GM19467 (cell line): ENCODE measurements around the gene RD3L.
A peak's percentile ranks its signal among the peaks of the same experiment; 100 is the strongest.
"Not testable (repeated sequence)": the region's sequence is repeated elsewhere in the genome, so short reads cannot be mapped to it uniquely, and the experiment has no call there.

ENCODE experiments used
- ATAC-seq: cut with Tn5 transposase; IDR thresholded peaks from one replicate; pipeline ENCODE4 v1.9.1; 2021; ENCODE audit warnings: mild to moderate bottlenecking, moderate library complexity; ENCODE audit not compliant: unreplicated experiment

The RD3L gene

GRCh38 chr14:103928011-103928890 is 14.1 kb downstream of the RD3L start, which contains the start of gene TDRD9:
Gene TDRD9 (plus strand): TSS chr14:103928456. CDS start chr14:103928510, 54 bp downstream.
- ATAC-seq: no peak

GRCh38 chr14:103927566-103927965 is 14.8 kb downstream of the RD3L start:
- ATAC-seq: no peak

DNA sequence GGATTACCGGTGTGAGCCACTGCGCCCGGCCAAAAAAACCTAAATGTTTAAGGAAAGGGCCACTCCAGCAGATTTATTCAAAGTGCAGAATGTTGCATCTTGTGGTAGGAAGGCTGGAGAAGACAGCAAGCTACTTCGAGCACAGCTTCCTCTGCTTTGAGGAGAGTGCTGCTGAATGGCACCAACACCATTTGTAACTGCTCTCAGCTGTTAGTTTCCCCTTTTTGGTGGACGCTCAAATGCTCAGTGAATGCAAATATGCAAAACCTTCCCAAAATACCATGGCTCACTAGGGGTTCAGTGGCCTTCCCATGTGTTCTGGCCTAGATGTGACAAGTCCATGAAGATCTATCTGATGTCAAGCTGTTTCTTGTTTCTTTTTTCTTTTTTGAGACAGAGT is 17.0 kb downstream of the RD3L start:
- ATAC-seq: no peak

DNA sequence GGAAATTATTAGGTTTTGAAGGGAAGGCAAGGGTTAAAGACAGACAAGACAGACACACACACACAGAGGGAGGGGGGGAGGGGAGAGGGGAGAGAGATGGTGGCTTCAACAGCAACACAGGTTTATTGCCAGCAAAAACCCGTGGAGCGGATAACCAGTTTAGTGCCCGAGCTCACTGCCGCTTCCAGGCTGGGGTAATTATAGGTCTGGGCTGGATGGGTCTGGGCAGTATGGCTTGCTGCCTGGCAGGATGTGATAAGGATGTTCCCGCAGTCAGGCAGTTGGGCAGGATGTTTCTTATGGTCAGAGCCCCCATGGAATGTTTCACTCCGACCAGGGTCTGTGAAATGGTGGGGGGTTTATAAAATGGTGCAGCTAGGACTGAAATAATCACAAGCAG is 18.5 kb downstream of the RD3L start:
- ATAC-seq: no peak

DNA sequence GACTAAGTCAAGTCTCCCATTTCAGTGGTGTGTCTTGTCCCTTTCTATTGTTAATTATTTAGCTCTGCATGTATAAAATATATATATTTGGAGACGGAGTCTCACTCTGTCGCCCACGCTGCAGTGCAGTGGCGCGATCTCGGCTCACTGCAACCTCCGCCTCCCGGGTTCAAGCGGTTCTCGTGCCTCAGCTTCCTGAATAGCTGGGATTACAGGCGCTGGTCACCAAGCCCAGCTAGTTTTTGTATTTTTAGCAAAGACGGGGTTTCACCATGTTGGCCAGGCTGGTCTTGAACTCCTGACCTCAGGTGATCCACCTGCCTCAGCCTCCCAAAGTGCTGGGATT is 20.5 kb downstream of the RD3L start:
- ATAC-seq: not testable (repeated sequence)

- ATAC-seq: peak; percentile 92
Measured at GRCh38 chr14:103920981-103921854, 21.1 kb downstream of the RD3L start.

- no peak for ATAC-seq
Measured at GRCh38 chr14:103916636-103917262, 25.6 kb downstream of the RD3L start.

DNA sequence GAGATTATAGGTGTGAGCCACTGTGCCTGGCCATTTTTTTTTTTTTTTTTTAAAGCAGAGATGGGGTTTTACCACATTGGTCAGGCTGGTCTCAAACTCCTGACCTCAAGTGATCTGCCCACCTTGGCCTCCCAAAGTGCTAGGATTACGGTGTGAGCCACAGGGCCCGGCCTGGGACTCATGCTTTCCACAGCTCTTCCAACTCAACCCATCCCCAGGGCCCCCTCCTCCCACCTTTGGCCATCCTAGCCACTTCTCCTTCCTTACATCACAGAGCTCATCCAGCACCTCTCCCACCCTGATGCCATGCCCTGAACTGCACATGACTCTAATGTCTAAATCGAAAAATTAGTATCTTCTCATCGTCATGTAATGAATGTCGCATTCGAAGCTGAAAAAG is 26.7 kb downstream of the RD3L start:
- ATAC-seq: no peak

DNA sequence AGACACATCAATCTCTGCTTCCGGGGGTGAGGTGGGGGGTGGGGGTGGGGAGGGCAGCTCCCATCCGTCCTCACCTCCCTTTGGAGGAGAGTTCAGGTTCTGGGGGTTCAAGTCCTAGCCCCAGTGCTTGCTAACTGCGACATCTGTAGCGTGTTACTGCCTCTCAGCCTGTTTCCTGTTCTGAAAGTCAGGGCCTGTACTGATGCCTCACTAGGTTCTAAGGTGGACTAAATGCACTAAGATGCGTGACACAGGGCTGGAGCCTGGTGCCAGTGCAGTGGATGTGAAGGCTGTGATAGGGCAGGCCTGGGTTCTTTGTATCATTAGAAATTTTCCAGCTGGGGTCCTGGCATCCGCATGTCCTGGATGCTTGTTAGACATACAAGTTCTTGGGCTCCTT is 31.3 kb downstream of the RD3L start:
- ATAC-seq: no peak

DNA sequence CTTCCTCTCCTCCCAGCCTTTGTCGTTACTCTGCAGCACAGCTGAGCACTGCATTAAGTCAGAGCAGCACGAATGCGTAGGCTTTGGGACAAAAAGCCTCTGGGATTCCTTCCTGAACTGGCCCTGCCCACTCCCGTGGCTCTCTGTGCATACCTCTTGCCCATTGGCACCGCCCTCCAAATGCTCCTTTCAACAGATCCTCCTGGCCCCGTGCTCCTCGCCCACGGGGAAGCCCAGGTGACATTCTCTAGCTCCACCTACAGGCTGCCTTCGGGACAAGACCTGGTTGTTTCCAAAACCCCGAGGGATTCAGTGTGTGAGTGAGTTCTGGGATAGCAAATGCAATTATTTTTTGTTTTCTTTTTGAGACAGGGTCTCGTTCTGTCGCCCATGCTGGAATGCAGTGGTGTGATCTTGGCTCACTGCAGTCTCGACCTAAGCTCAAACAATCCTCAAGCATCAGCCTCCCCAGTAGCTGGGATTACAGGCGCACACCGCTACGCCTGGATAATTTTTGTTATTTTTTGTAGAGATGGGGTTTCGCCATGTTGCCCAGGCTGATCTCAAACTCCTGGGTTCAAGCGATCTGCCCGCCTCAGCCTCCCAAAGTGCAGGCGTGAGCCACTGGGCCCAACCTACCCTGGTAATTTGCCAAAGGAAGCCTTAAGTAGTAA is 31.9 kb downstream of the RD3L start:
- ATAC-seq: no peak

DNA sequence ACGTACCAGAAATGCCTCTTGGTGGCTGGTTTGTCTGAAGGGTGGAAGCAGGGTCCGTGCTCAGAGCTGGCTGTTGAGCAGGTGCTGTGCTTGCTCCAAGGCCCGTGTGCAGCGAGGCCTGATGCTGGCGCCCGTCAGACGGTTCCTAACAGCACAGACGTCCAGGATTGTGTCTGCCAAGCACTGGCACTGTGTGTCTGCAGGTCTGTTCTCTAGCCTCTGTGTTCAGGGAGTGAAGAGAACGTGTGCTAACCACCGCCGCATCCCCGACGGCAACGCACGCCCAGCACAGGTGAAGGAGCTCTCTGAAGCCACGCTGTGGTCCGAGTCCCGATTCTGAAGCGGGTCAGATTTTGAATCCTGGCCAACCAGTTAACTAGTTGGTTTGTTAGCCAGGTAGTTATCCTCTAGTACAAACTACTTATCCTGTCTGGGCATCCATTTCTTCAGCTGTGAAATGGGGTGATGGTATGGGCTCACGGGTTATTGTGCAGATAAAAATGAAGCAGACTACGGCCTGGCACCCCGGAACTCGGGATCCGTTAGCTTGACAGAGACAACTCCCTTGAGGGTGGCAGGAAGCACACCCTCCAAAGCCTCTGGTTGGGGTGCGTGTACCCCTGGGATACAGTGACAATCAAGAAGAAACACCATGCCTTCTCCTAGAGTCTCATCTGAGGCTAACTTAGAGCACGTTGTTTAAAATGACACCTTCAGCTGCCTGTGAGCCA is 32.6 kb downstream of the RD3L start:
- no peak for ATAC-seq

- no peak for ATAC-seq
Measured at GRCh38 chr14:103908580-103908979, 33.7 kb downstream of the RD3L start.

DNA sequence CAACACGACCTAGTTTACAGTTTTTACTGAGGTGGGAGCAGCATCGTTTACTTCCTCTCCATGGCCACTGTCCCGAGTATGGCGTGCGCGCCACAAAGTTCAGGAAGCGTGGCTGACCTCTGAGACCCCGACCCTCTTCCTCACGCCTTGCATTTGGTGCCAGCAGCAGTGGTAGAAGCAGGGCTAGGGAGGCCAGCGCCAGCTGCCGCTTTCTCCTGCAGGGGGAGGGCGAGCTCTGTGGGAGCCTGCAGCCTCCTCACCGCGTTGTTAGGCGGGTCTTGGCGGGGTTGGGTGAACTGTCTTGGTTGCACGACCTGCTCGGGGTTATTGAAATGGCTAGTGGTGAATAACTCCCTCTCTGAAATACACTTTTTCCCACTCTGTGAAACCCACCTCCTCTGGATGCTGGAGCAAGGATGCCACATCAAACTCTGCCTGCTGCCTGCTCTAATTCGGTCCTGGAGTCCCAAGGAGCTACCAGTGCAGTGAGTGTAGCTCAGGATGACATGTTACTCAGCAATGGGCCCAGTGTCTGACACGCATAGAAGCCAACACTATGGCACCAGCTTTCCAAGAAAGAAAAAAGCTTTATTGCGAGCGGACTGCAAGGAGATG is 36.4 kb downstream of the RD3L start:
- ATAC-seq: no peak

DNA sequence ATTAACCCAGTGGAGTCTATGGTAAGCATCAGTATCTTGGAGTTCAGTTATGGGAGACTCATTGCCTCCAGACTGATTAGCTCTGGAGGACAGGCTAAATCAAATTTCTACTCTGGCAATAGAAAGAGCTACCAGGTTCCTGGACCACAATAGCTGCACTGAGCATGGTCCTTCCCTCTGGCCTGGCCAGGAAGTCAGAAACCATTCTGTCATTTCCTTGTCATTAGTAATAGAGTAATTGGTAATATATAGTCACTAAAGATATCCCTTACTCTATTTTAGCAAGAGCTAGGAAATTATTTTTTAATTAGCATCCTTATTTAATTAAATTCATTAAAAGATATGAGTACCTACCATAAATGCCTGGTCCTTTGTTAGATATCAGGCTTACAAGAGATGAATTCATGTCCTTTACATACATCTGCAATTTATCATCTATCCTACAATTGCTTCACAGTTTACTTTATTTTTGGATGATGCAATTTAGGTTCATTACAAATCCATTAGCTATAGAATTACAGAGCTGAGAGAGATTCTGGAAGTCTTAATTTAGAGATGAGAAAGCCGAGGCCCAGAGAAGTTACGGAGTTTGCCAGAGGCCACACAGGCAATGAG is 37.7 kb downstream of the RD3L start:
- no peak for ATAC-seq

- no peak for ATAC-seq
Measured at GRCh38 chr14:103899833-103900232, 42.5 kb downstream of the RD3L start.

DNA sequence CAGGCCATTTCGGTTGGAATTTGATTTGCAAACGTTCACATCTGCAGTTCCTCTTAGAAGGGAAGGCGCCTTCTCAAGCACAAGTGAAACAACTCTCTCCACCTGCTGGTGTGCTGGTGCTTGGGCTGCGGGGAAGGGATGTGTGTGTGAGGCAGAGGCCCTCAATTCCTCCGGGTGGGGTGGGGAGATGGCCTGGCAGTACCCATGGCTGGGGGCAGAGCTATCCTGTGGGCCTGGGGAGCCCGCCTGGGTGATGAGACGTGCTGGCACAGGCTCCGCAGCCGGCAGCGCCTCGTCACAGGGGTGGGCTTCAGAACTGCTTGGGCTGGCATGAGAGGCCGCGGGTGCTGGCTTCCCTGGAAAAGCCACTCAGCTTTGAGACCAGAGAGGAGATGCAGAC is 43.0 kb downstream of the RD3L start:
- ATAC-seq: no peak

GRCh38 chr14:103898711-103899110 is 43.6 kb downstream of the RD3L start:
- ATAC-seq: no peak

DNA sequence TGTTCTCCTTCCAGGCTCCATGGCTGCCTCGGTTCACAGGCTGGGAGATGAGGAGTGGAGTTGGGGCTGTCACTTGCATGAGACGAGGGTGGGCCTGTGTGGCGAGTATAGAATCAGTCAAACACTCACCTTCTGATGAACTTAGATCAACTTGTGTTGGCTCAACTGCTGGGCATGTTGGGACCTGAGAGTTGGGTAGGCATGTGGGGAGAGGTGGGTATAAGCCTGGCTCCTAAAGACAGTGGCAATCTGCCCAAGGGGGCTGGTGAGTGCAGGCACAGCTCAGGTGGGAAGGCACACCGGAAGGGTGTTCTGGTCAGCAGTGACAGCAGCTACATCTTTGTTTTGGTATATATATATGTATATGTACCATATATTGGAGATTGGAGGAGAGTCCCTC is 44.1 kb downstream of the RD3L start:
- no peak for ATAC-seq
